Ishikawa (cell line): ENCODE measurements around the gene ZSCAN1.

Experiments
- CEBPB ChIP-seq: IDR thresholded peaks from 2 replicates; pipeline ENCODE4 v1.6.1; 2012
- CREB1 ChIP-seq: IDR thresholded peaks from 2 replicates; pipeline ENCODE4 v1.6.1; 2012; ENCODE audit warnings: low read depth
- EGR1 ChIP-seq: IDR thresholded peaks from 2 replicates; pipeline ENCODE4 v1.6.1; 2012
- EP300 ChIP-seq: IDR thresholded peaks from 2 replicates; pipeline ENCODE4 v1.6.1; 2012; ENCODE audit warnings: borderline replicate concordance
- FOXM1 ChIP-seq: IDR thresholded peaks from 2 replicates; pipeline ENCODE4 v1.6.1; 2012; ENCODE audit warnings: low read depth, borderline replicate concordance
- NFIC ChIP-seq: IDR thresholded peaks from 2 replicates; pipeline ENCODE4 v1.6.1; 2012
- RAD21 ChIP-seq: IDR thresholded peaks from 2 replicates; pipeline ENCODE4 v1.6.1; 2012; ENCODE audit warnings: low read depth
- TAF1 ChIP-seq: IDR thresholded peaks from 2 replicates; pipeline ENCODE4 v1.6.1; 2012; ENCODE audit warnings: low read depth, mild to moderate bottlenecking
- TCF12 ChIP-seq: IDR thresholded peaks from 2 replicates; pipeline ENCODE4 v1.6.1; 2012; ENCODE audit warnings: low read depth
- TEAD4 ChIP-seq: IDR thresholded peaks from 2 replicates; pipeline ENCODE4 v1.6.1; 2012
- YY1 ChIP-seq: IDR thresholded peaks from 2 replicates; pipeline ENCODE4 v1.6.1; 2012; ENCODE audit warnings: low read depth
- ZBTB7A ChIP-seq: IDR thresholded peaks from 2 replicates; pipeline ENCODE4 v1.6.1; 2012; ENCODE audit warnings: low read depth
- TF ChIP-seq, protein P1 (sequence below): IDR thresholded peaks from 2 replicates; pipeline ENCODE4 v1.6.1; 2012
- TF ChIP-seq, protein P2 (sequence below): IDR thresholded peaks from 2 replicates; pipeline ENCODE4 v1.6.1; 2012
- TF ChIP-seq, protein P3 (sequence below): IDR thresholded peaks from 2 replicates; pipeline ENCODE4 v1.6.1; 2012; ENCODE audit warnings: low read depth, mild to moderate bottlenecking

The ZSCAN1 gene

DNA sequence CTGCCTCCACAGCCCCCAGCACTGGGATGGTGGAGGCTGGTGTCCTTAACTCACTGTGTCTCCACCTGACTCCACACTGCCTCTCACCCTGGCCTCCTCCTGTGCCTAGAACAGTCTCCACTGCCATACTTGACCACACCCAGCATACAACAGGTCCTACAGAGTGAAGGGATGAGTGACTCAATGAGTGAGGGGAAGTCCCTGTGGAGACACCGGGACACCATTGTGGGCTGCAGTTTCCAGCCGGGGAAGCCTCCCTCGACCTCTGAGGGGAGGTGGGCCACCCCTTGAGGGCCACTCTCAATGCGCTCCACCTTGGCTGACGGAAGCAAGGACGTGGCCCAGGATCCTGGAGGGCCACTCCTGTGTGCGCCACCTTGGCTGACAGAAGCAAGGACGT, 22.4 kb downstream of the ZSCAN1 start:
- TF ChIP-seq NFIC (no peak), ZBTB7A (no peak), CREB1 (no peak), EP300 (no peak), EGR1 (no peak), TCF12 (no peak), RAD21 (no peak), FOXM1 (no peak), TAF1 (no peak), YY1 (no peak), CEBPB (no peak), TEAD4 (no peak)
- TF ChIP-seq, protein P1, sequence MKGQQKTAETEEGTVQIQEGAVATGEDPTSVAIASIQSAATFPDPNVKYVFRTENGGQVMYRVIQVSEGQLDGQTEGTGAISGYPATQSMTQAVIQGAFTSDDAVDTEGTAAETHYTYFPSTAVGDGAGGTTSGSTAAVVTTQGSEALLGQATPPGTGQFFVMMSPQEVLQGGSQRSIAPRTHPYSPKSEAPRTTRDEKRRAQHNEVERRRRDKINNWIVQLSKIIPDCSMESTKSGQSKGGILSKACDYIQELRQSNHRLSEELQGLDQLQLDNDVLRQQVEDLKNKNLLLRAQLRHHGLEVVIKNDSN, result no peak
- TF ChIP-seq, protein P2, sequence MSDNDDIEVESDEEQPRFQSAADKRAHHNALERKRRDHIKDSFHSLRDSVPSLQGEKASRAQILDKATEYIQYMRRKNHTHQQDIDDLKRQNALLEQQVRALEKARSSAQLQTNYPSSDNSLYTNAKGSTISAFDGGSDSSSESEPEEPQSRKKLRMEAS, result no peak
- TF ChIP-seq, protein P3, sequence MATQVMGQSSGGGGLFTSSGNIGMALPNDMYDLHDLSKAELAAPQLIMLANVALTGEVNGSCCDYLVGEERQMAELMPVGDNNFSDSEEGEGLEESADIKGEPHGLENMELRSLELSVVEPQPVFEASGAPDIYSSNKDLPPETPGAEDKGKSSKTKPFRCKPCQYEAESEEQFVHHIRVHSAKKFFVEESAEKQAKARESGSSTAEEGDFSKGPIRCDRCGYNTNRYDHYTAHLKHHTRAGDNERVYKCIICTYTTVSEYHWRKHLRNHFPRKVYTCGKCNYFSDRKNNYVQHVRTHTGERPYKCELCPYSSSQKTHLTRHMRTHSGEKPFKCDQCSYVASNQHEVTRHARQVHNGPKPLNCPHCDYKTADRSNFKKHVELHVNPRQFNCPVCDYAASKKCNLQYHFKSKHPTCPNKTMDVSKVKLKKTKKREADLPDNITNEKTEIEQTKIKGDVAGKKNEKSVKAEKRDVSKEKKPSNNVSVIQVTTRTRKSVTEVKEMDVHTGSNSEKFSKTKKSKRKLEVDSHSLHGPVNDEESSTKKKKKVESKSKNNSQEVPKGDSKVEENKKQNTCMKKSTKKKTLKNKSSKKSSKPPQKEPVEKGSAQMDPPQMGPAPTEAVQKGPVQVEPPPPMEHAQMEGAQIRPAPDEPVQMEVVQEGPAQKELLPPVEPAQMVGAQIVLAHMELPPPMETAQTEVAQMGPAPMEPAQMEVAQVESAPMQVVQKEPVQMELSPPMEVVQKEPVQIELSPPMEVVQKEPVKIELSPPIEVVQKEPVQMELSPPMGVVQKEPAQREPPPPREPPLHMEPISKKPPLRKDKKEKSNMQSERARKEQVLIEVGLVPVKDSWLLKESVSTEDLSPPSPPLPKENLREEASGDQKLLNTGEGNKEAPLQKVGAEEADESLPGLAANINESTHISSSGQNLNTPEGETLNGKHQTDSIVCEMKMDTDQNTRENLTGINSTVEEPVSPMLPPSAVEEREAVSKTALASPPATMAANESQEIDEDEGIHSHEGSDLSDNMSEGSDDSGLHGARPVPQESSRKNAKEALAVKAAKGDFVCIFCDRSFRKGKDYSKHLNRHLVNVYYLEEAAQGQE, result no peak

DNA sequence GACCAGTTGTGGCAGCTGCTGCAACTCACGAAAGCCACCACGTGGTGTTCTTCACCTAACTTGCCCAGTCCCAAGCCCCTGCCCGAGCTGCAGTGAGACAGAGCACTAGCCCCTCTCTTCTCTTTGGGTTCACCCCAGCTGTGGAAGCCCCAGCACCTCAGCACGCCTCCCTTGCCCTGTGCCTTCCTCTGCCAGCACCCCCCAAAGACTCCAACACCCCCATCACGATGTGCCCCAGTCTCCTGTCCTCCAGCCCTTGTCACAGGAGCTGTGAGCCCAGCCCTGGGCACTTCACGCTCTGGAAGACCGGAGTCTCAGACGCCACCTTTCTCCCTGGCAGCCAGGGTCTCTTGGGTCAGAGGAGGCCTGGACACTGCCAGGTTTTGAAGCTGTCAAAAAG, 23.0 kb downstream of the ZSCAN1 start:
- TF ChIP-seq, protein P1, result no peak
- no peak for TF ChIP-seq CEBPB
- TF ChIP-seq ZBTB7A, result no peak
- TF ChIP-seq, protein P2, result no peak
- TF ChIP-seq, protein P3, result no peak
- no peak for TF ChIP-seq NFIC
- no peak for TF ChIP-seq TCF12
- no peak for TF ChIP-seq EP300
- TF ChIP-seq CREB1, result no peak
- TF ChIP-seq TAF1, result no peak
- no peak for TF ChIP-seq TEAD4
- TF ChIP-seq EGR1, result no peak
- no peak for TF ChIP-seq RAD21
- no peak for TF ChIP-seq FOXM1

DNA sequence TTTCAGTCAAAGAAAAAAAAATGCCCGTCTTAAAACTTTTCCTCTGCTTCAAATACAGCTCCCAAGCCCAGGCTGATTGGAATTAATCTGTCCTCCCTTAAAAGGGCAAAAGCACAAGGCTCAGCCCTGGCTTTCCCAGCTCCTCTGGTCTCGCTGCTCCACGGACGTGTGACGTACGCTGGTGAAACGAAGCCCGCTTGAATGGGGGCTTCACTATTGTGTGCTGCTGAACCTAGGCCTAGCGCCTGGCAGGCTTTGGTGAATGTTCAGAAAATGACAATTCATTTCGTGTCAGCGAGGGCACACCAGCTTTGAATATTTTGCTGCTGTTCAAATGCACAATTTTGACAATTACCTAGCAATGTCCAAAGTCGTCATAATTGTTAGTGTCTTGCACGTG, 24.6 kb downstream of the ZSCAN1 start:
- TF ChIP-seq TCF12 (no peak), TAF1 (no peak), YY1 (no peak), TEAD4 (no peak), EP300 (no peak), RAD21 (no peak), CREB1 (no peak), CEBPB (no peak), NFIC (no peak), EGR1 (no peak), FOXM1 (no peak), ZBTB7A (no peak)
- TF ChIP-seq, protein P1, result no peak
- TF ChIP-seq, protein P3, result no peak
- TF ChIP-seq, protein P2, result no peak

DNA sequence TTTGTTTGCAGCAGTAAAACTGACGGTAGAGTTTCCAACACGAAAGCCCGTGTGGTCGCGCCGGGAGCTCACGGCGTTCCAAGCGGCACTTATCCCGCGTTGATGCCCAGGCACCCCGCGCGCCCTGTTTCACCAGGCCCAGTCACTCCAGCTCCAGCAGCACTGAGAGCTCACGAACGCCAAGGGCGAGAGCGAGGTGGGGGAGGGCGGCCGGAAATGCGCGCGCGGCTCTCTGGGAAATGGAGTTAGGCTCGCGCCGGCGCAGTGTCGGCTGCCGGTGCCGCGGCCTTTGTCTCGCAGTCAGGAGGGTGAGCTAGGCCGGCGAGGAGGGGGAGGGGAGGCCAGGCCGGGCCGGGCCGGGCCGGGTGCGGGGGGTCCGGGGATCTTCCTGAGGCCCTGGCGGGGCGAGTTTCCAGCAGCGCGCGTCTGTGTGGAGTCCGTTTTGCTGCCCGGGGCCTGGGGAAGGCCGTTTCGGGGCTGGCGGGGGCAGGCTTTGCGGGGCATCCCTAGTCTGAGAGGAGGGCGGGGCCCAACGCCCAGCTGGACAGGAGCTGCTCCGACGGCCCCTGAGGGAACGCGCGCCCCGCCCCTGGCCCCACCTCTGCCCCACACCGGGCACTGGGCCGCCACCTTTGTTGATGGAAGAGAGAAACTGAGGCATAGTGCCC, 25.3 kb downstream of the ZSCAN1 start, which contains the start of gene ZNF135:
Gene ZNF135 (plus strand): TSS at position 280 of the 668 bp plus-strand sequence. CDS start 721 bp downstream, outside the sequence.
- no peak for TF ChIP-seq TCF12
